K562 (cell line): ENCODE data around the gene DCPS. TPM values are rescaled to one million over a fixed set of nuclear protein-coding genes. Genes with fewer than 3 reads are reported as not detected.

ENCODE experiments used
- ATAC-seq: fragments of 200-7000 bp; cut with Tn5 transposase; 3 replicates; pipeline ENCODE4 v1.9.1; 2020; ENCODE audit warnings: moderate library complexity
- BruUV-seq: library from RNA; stranded (reverse); fragments of 400-500 nt; replicated peaks from 2 replicates; lab custom pipeline; 2021; lab: Mats Ljungman, UMichigan
- CTCF ChIA-PET: fragments of 300-600 bp; formaldehyde crosslinking; extraction: SDS; loops from one replicate; lab custom pipeline; 2021; ENCODE audit warnings: low intra/inter-chr PET ratio; lab: Yijun Ruan, JAX
- POLR2A ChIA-PET: fragments of 300-600, 350-650 bp; sonication (Branson Sonifier 250); formaldehyde crosslinking; extraction: SDS; loops from one replicate; lab custom pipeline; 2021; ENCODE audit warnings: antibody characterized with exemption, inconsistent platforms; lab: Yijun Ruan, JAX
- DNase-seq, 4 experiments: peaks; one replicate each; pipeline versions ENCODE4 v3.0.0 to v3.0.0-alpha.2; 2011 to 2018; ENCODE audit warnings: low spot score in 3 of 4, mixed read lengths in 3 of 4; ENCODE audit errors: extremely low read depth in 1 of 4
- FAIRE-seq: peaks from 2 replicates; lab custom pipeline; 2011; peaks lifted over from hg19 to GRCh38; lab: Jason Lieb, UNC
- H2AFZ ChIP-seq: 2 replicates; pipeline ENCODE4 v1.6.0; 2011; ENCODE audit warnings: low read depth, low read length, control low read depth, inconsistent platforms
- H3K27ac ChIP-seq: fragments of 200-600 bp; 3 replicates; pipeline ENCODE4 v1.8.0; 2011; ENCODE audit warnings: low read depth, mild to moderate bottlenecking, control low read depth, inconsistent platforms, low read length, moderate library complexity, mixed read lengths; ENCODE audit errors: extremely low read depth
- H3K27me3 ChIP-seq, 2 experiments: fragments of 300-600 bp in 1 of 2; 2 replicates in 1 of 2; 3 replicates in 1 of 2; pipeline versions ENCODE4 v1.6.0 to v1.8.0; 2011; ENCODE audit warnings: inconsistent platforms in 2 of 2, low read length in 2 of 2, mild to moderate bottlenecking in 1 of 2, mixed read lengths in 1 of 2, moderate library complexity in 1 of 2; ENCODE audit not compliant: control insufficient read depth in 2 of 2, insufficient read depth in 2 of 2
- H3K36me3 ChIP-seq: fragments of 300-600 bp; 3 replicates; pipeline ENCODE4 v1.8.0; 2011; ENCODE audit warnings: mild to moderate bottlenecking, low read length, inconsistent platforms; ENCODE audit not compliant: control insufficient read depth, insufficient read depth
- H3K4me1 ChIP-seq, 2 experiments: fragments of 200-600 bp in 1 of 2; replicated peaks in 1 of 2; 2 replicates in 1 of 2; 3 replicates in 1 of 2; pipeline versions ENCODE4 v1.5.1 to v1.8.0; 2011; ENCODE audit warnings: inconsistent platforms in 2 of 2, low read length in 2 of 2, mild to moderate bottlenecking in 1 of 2, mixed read lengths in 1 of 2, moderate library complexity in 1 of 2; ENCODE audit not compliant: control insufficient read depth in 2 of 2, insufficient read depth in 2 of 2
- H3K4me2 ChIP-seq: 2 replicates; pipeline ENCODE4 v1.6.1; 2011; ENCODE audit warnings: low read length, control low read depth, inconsistent platforms, mixed read lengths; ENCODE audit not compliant: insufficient read depth
- H3K4me3 ChIP-seq: fragments of 200-600 bp; sonication (generic), shearing (Covaris generic); 2 replicates; pipeline ENCODE4 v1.5.1; 2016; ENCODE audit warnings: control low read depth, inconsistent platforms
- H3K79me2 ChIP-seq: fragments of 200-600 bp; 3 replicates; pipeline ENCODE4 v1.8.0; 2011; ENCODE audit warnings: low read length, inconsistent platforms; ENCODE audit not compliant: control insufficient read depth, insufficient read depth
- H3K9ac ChIP-seq, 2 experiments: 2 replicates each; pipeline versions ENCODE4 v1.6.0 to v1.6.1; 2011; ENCODE audit warnings: low read depth in 2 of 2, low read length in 2 of 2, control low read depth in 1 of 2, inconsistent platforms in 1 of 2, mild to moderate bottlenecking in 1 of 2, mixed read lengths in 1 of 2; ENCODE audit not compliant: insufficient read depth in 1 of 2
- H3K9me1 ChIP-seq: one replicate; pipeline ENCODE4 v1.6.0; 2011; ENCODE audit warnings: inconsistent platforms, mild to moderate bottlenecking, low read length, moderate library complexity; ENCODE audit not compliant: control insufficient read depth, insufficient read depth
- H3K9me3 ChIP-seq: replicated peaks from 2 replicates; pipeline ENCODE4 v1.5.1; 2011; ENCODE audit warnings: low read depth, low read length, inconsistent platforms; ENCODE audit not compliant: control insufficient read depth, insufficient read depth
- H4K20me1 ChIP-seq: replicated peaks from 2 replicates; pipeline ENCODE4 v1.6.1; 2011; ENCODE audit warnings: low read length, inconsistent platforms, mixed read lengths; ENCODE audit not compliant: control insufficient read depth, insufficient read depth
- CBX5 ChIP-seq: IDR thresholded peaks from 2 replicates; pipeline ENCODE4 v1.6.1; 2014; ENCODE audit warnings: low read depth, borderline replicate concordance
- CREBBP ChIP-seq: IDR thresholded peaks from one replicate; pipeline ENCODE4 v1.6.1; 2012; ENCODE audit warnings: low read depth, mild to moderate bottlenecking, control low read depth, inconsistent platforms, low read length
- DACH1 ChIP-seq: fragments of 450-650 bp; IDR thresholded peaks from 2 replicates; pipeline ENCODE4 v1.6.1; 2018; ENCODE audit not compliant: partially characterized antibody
- GATA2 ChIP-seq: sonication (generic); formaldehyde crosslinking; IDR thresholded peaks from 2 replicates; pipeline ENCODE4 v1.4.0; 2020; ENCODE audit warnings: mild to moderate bottlenecking, missing genetic modification reagents
- NR1H2 ChIP-seq: sonication (generic); formaldehyde crosslinking; IDR thresholded peaks from 2 replicates; pipeline ENCODE4 v1.4.0; 2020; ENCODE audit warnings: mild to moderate bottlenecking, missing genetic modification reagents
- NR2F6 ChIP-seq: fragments of 450-650 bp; formaldehyde crosslinking; IDR thresholded peaks from 2 replicates; pipeline ENCODE4 v1.4.0; 2020; ENCODE audit warnings: mild to moderate bottlenecking
- PCBP2 ChIP-seq: fragments of 200-400 bp; formaldehyde crosslinking; IDR thresholded peaks from 2 replicates; pipeline ENCODE4 v1.6.1; 2018; ENCODE audit warnings: low read length, low read depth, mild to moderate bottlenecking, moderate library complexity; ENCODE audit not compliant: poor library complexity, severe bottlenecking
- PHTF2 ChIP-seq: fragments of 250-450 bp; sonication (Bioruptor Pico); IDR thresholded peaks from 2 replicates; pipeline ENCODE4 v1.5.0; 2021; ENCODE audit warnings: mild to moderate bottlenecking
- POLR2AphosphoS2 ChIP-seq: IDR thresholded peaks from 2 replicates; pipeline ENCODE4 v1.6.1; 2012; ENCODE audit warnings: low read length, improper control_type of control experiment
- POU5F1 ChIP-seq: fragments of 150-350 bp; IDR thresholded peaks from 2 replicates; pipeline ENCODE4 v1.6.1; 2014; ENCODE audit warnings: borderline replicate concordance, low read length, low read depth, mild to moderate bottlenecking; ENCODE audit not compliant: partially characterized antibody
- RAD21 ChIP-seq, 2 experiments: fragments of 250-450 bp in 1 of 2; fragments of 450-650 bp in 1 of 2; sonication (Bioruptor Pico) in 1 of 2; formaldehyde crosslinking in 1 of 2; IDR thresholded peaks in 1 of 2; conservative IDR thresholded peaks in 1 of 2; 2 replicates each; pipeline versions ENCODE4 v1.4.0 to v1.8.0; 2020 to 2022; ENCODE audit warnings: mild to moderate bottlenecking in 2 of 2, moderate library complexity in 1 of 2
- SIX5 ChIP-seq, 2 experiments: IDR thresholded peaks; 2 replicates each; pipeline ENCODE4 v1.6.1; 2011; ENCODE audit warnings: low read length in 2 of 2, borderline replicate concordance in 1 of 2, low read depth in 1 of 2, mild to moderate bottlenecking in 1 of 2, moderate library complexity in 1 of 2; ENCODE audit not compliant: insufficient read depth in 1 of 2
- SMARCA4 ChIP-seq: fragments of 450-650 bp; IDR thresholded peaks from 2 replicates; pipeline ENCODE4 v1.6.1; 2016
- SMC3 ChIP-seq: conservative IDR thresholded peaks from 2 replicates; pipeline ENCODE4 v1.6.1; 2011; ENCODE audit warnings: low read depth, low read length, improper control_type of control experiment; ENCODE audit not compliant: insufficient read depth
- STAT5A ChIP-seq: IDR thresholded peaks from 2 replicates; pipeline ENCODE4 v1.6.1; 2012; ENCODE audit warnings: low read length, inconsistent platforms, borderline replicate concordance
- TCF7L2 ChIP-seq: fragments of 150-350 bp; IDR thresholded peaks from 2 replicates; pipeline ENCODE4 v1.6.1; 2016; ENCODE audit warnings: low read depth, mild to moderate bottlenecking, low read length, moderate library complexity
- ZNF408 ChIP-seq: fragments of 250-450 bp; sonication (Bioruptor Pico); IDR thresholded peaks from 2 replicates; pipeline ENCODE4 v1.4.0; 2020; ENCODE audit warnings: low read depth, mild to moderate bottlenecking, moderate library complexity
- WGBS: fragments of 100-300 bp; shearing (Covaris generic); methylation state at CpG from one replicate; pipeline ENCODE4 v1.1.6; 2016; ENCODE audit warnings: low coverage, mixed read lengths; ENCODE audit not compliant: insufficient coverage; ENCODE audit errors: missing lambda C conversion rate; 5-methylcytosine and 5-hydroxymethylcytosine counted together
- in situ Hi-C: fragments of 300-500 bp; cut with MboI; formaldehyde crosslinking; loops from 4 replicates; pipeline ENCODE4 v1.15.0; 2018; ENCODE audit warnings: inconsistent platforms, mixed read lengths
- intact Hi-C: fragments of 100-400 bp; cut with micrococcal nuclease; formaldehyde crosslinking; loops from 2 replicates; pipeline ENCODE4 v1.14.2; 2022
- polyA plus RNA-seq, 8 experiments: library from polyadenylated mRNA; depleted of rRNA in 4 of 8; stranded (reverse) in 5 of 8; unstranded in 3 of 8; fragments of >200 nt; fragmentation: Nextera tagmentation in 2 of 8; fragmentation: Illumina TruSeq in 1 of 8; extraction: Ambion mirVana in 2 of 8; extraction: Trizol in 1 of 8; gene quantifications; 2 replicates each; pipeline versions ENCODE4 v1.2.1 to v1.2.3, GENCODE V29; 2011 to 2014; ENCODE audit warnings: inconsistent platforms in 1 of 8, missing spikeins in 1 of 8
- total RNA-seq, 7 experiments: library from RNA; depleted of rRNA in 6 of 7; stranded (reverse); fragments of >200 nt in 6 of 7; fragmentation: Illumina TruSeq in 2 of 7; extraction: Trizol in 2 of 7; gene quantifications; 2 replicates each; pipeline versions ENCODE4 v1.2.1 to v1.2.3, GENCODE V29; 2011 to 2021; ENCODE audit warnings: low replicate concordance in 1 of 7
- TF ChIP-seq, protein P1 (sequence below), 3 experiments: IDR thresholded peaks in 2 of 3; conservative IDR thresholded peaks in 1 of 3; 2 replicates each; pipeline ENCODE4 v1.5.1; 2011 to 2012; ENCODE audit warnings: low read length in 3 of 3, mild to moderate bottlenecking in 3 of 3, control low read depth in 2 of 3, improper control_type of control experiment in 1 of 3, inconsistent platforms in 1 of 3, low read depth in 1 of 3, mixed read lengths in 1 of 3, moderate library complexity in 1 of 3; ENCODE audit not compliant: insufficient read depth in 2 of 3

DCPS gene
- total and polyA plus RNA-seq, 9 of the 15 experiments (the other 6 are each of a cell fraction or from before 2014, with no cell fraction given) = 8.7 to 38.1 (median 17.9) TPM

DNA sequence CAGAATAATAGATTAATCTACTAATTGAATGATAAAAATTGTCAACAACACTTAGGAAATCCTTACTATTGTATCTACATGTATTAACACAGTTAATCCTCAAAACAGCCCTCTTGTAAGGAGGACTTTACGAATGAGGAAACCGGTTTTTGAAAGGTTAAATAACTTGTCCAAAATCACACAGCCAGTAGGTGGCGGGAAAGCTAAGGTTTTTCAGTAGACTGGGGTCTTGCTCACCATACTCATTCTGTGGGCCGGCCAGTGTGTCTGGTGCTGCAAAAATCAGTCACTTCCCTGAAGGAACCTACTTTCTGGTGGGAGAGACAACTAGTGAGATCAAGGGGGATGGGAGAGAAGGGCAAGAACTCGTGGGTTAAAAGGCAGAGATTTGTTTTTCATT lies 3.8 kb downstream of the DCPS start:
- ATAC-seq (peak; percentile 8; the same call in 1 of the 3 replicates), DNase-seq (peak in 3 of 4 experiments; percentile 36 to 66 (median 39)), FAIRE-seq (peak; percentile 69)
- H3K9ac ChIP-seq = no peak overlapping the region
- H3K9me1 ChIP-seq = no peaks in the 10 kb centered on the region
- 30% methylated on average over 5 of the region's 5 CpGs for WGBS
- ChIA-PET CTCF (interaction anchor here (0.7 to 1.1 kb wide), 2 partner anchors 54 to 84 kb away, joined by 3 read pairs; no protein-coding TSS in a partner anchor), POLR2A (interaction anchor here (0.7 to 1.0 kb wide), 3 partner anchors 10 to 49 kb away, joined by 3 to 5 read pairs (median 3); no protein-coding TSS in a partner anchor)
- no TSS peak for BruUV-seq
- H3K4me1 ChIP-seq = peaks cover 4 to 10% of the 10 kb centered on the region in 2 experiments; a peak in 3 of 5 replicates
- no peak overlapping the region for H3K27ac ChIP-seq
- no peaks in the 10 kb centered on the region for H3K9me3 ChIP-seq
- H4K20me1 ChIP-seq = no peaks in the 10 kb centered on the region; the same call in 1 of the 2 replicates
- no peak overlapping the region for H2AFZ ChIP-seq
- peaks cover 12% of the 10 kb centered on the region; the same call in 2 of the 3 replicates for H3K79me2 ChIP-seq
- no peak overlapping the region for H3K4me2 ChIP-seq
- H3K36me3 ChIP-seq = peaks cover 8% of the 10 kb centered on the region; the same call in 2 of the 3 replicates
- in situ Hi-C loops (loop anchor here (25.0 kb wide), 2 partner anchors 105 to 680 kb away; no protein-coding TSS in a partner anchor), intact Hi-C loops (loop anchor here (5.0 kb wide), 2 partner anchors 385 to 410 kb away; no protein-coding TSS in a partner anchor)
- H3K4me3 ChIP-seq = no peak overlapping the region
- no peaks in the 10 kb centered on the region; a peak in 1 of 5 replicates for H3K27me3 ChIP-seq
- TF ChIP-seq STAT5A (no peak), NR2F6 (CRISPR knock-in tag) (no peak), SIX5 (IDR thresholded peaks at IDR 0.05; ENCODE audit: borderline replicate concordance in 1 of 2, insufficient read depth in 1 of 2, low read depth in 1 of 2, low read length in 2 of 2) (no peak), NR1H2 (no peak), POLR2AphosphoS2 (no peak), TCF7L2 (no peak), DACH1 (no peak), CBX5 (no peak), CREBBP (no peak), SMC3 (0 out of 2 replicates have a peak, but pooled peaks have one; percentile 33), POU5F1 (no peak), ZNF408 (CRISPR knock-in tag) (no peak), PHTF2 (CRISPR knock-in tag) (no peak), PCBP2 (no peak), SMARCA4 (0 out of 2 replicates have a peak, but pooled peaks have one; percentile 11), GATA2 (CRISPR knock-in tag) (no peak), RAD21 (CRISPR knock-in tag; conservative IDR thresholded peaks at IDR 0.05 in 1 of 2, IDR thresholded peaks at IDR 0.05 in 1 of 2) (peak; percentile 32 to 70; a peak in 3 of 4 replicates)
- TF ChIP-seq, protein P1, sequence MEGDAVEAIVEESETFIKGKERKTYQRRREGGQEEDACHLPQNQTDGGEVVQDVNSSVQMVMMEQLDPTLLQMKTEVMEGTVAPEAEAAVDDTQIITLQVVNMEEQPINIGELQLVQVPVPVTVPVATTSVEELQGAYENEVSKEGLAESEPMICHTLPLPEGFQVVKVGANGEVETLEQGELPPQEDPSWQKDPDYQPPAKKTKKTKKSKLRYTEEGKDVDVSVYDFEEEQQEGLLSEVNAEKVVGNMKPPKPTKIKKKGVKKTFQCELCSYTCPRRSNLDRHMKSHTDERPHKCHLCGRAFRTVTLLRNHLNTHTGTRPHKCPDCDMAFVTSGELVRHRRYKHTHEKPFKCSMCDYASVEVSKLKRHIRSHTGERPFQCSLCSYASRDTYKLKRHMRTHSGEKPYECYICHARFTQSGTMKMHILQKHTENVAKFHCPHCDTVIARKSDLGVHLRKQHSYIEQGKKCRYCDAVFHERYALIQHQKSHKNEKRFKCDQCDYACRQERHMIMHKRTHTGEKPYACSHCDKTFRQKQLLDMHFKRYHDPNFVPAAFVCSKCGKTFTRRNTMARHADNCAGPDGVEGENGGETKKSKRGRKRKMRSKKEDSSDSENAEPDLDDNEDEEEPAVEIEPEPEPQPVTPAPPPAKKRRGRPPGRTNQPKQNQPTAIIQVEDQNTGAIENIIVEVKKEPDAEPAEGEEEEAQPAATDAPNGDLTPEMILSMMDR (IDR thresholded peaks at IDR 0.05 in 2 of 3, conservative IDR thresholded peaks at IDR 0.05 in 1 of 3; ENCODE audit: insufficient read depth in 2 of 3, low read depth in 1 of 3, low read length in 3 of 3) = peak; percentile 49 to 69 (median 50)
